Right lobe of liver (tissue), 6 donors: Measurements from ENCODE around the gene C11orf42. TPM values are rescaled to one million over a fixed set of nuclear protein-coding genes. Genes with fewer than 3 reads are reported as not detected.

Experiments
- ATAC-seq, 4 donors: fragments of 200-7000 bp; cut with Tn5 transposase; one replicate each; pipeline ENCODE4 v1.9.1; 2020; ENCODE audit warnings: mild to moderate bottlenecking in 4 of 4, moderate library complexity in 4 of 4
- DNase-seq, 3 donors: peaks; one replicate each; pipeline ENCODE4 v3.0.0-alpha.2; 2020
- H3K27ac ChIP-seq, 3 donors: fragments of 200-600 bp; one replicate each; pipeline ENCODE4 v1.8.0; 2022
- H3K27me3 ChIP-seq, 2 donors: fragments of 200-600 bp; one replicate each; pipeline ENCODE4 v1.8.0; 2022
- H3K36me3 ChIP-seq, 4 donors: fragments of 200-600 bp; sonication (generic) in 1 of 4; one replicate each; pipeline versions ENCODE4 v1.5.1 to v1.8.0; 2017 to 2022; ENCODE audit warnings: control low read depth in 1 of 4
- H3K4me1 ChIP-seq, 4 donors: fragments of 200-600 bp; sonication (generic) in 1 of 4; one replicate each; pipeline versions ENCODE4 v1.5.1 to v1.8.0; 2017 to 2022; ENCODE audit warnings: control low read depth in 1 of 4
- H3K4me3 ChIP-seq, 3 donors: fragments of 200-600 bp; one replicate each; pipeline ENCODE4 v1.8.0; 2022
- H3K9me3 ChIP-seq, 4 donors: fragments of 200-600 bp; sonication (generic) in 1 of 4; one replicate each; pipeline versions ENCODE4 v1.5.1 to v1.8.0; 2017 to 2022; ENCODE audit warnings: control low read depth in 1 of 4
- CTCF ChIP-seq, 4 donors: fragments of 200-600 bp in 3 of 4; fragments of 450-650 bp in 1 of 4; IDR thresholded peaks; one replicate each; pipeline versions ENCODE4 v1.5.1 to v1.8.0; 2016 to 2022; ENCODE audit warnings: antibody characterized with exemption in 4 of 4, mild to moderate bottlenecking in 2 of 4
- POLR2A ChIP-seq: fragments of 450-650 bp; IDR thresholded peaks from one replicate; pipeline ENCODE4 v1.6.1; 2017; ENCODE audit warnings: antibody characterized with exemption, mild to moderate bottlenecking
- WGBS: methylation state at CpG from one replicate; pipeline ENCODE4 v1.1.6; 2018; ENCODE audit warnings: low coverage, low lambda C conversion rate; ENCODE audit not compliant: insufficient coverage; ENCODE audit errors: missing lambda C conversion rate; 5-methylcytosine and 5-hydroxymethylcytosine counted together
- intact Hi-C, 2 donors: fragments of 100-400 bp; cut with DNase I; formaldehyde crosslinking; loops; one replicate each; pipeline versions ENCODE4 v1.11.2 to v1.14.1; 2022
- total RNA-seq, 6 experiments: library from RNA; depleted of rRNA in 2 of 6; stranded (reverse); fragments of >200 nt in 2 of 6; fragmentation: NEBNext Ultra II Directional in 3 of 6; extraction: Animal tissue kit (Norgen Biotek cat#: 25700) in 3 of 6; gene quantifications; one replicate each; pipeline versions ENCODE4 v1.1.0 to v1.2.4, GENCODE V29; 2016 to 2023
- donor health status: DM: no; HTN: yes; CAD: no.
- donor health status: DM: no; HTN: no; CAD: no.
- donor health status: DM: no; HTN: no; CAD: no.
- donor health status: DM: no; HTN: yes; CAD: no.
- donor health status: DM: no; HTN: yes; CAD: no.

C11orf42 gene
- total RNA-seq, 6 experiments from 2014 or later, result not detected

- TF ChIP-seq POLR2A (no peak), CTCF (IDR thresholded peaks at IDR 0.05) (no peak)
- DNase-seq (no peak), ATAC-seq (no peak)
- WGBS, result 40% methylated on average over 3 of the region's 3 CpGs
- intact Hi-C loops, result no loop called here
- Histone ChIP-seq H3K27me3 (no peaks in the 10 kb centered on the region), H3K9me3 (no peaks in the 10 kb centered on the region), H3K27ac (no peak overlapping the region), H3K4me3 (no peak overlapping the region), H3K4me1 (no peaks in the 10 kb centered on the region), H3K36me3 (peaks cover 0 to 28% (median 3%) of the 10 kb centered on the region in 4 donors)
These were observed 2.0 kb upstream of the C11orf42 start for GRCh38 chr11:6203327-6203726.

GRCh38 chr11:6204706-6205105 is 651 bp upstream of the C11orf42 start:
- Histone ChIP-seq H3K9me3 (no peaks in the 10 kb centered on the region), H3K27me3 (no peaks in the 10 kb centered on the region), H3K4me3 (no peak overlapping the region), H3K4me1 (no peaks in the 10 kb centered on the region), H3K27ac (no peak overlapping the region), H3K36me3 (peaks cover 0 to 35% (median 8%) of the 10 kb centered on the region in 4 donors)
- no peak for TF ChIP-seq CTCF (IDR thresholded peaks at IDR 0.05)
- no peak for TF ChIP-seq POLR2A
- 78% methylated on average over 1 of the region's 1 CpG for WGBS
- DNase-seq (no peak), ATAC-seq (no peak)
- intact Hi-C loops, result no loop called here

GRCh38 chr11:6206456-6207180 is 1.3 kb downstream of the C11orf42 start:
- ATAC-seq, result no peak
- no peaks in the 10 kb centered on the region for H3K9me3 ChIP-seq
- intact Hi-C loops, result no loop called here
- no peaks in the 10 kb centered on the region for H3K27me3 ChIP-seq
- H3K27ac ChIP-seq, result no peak overlapping the region
- H3K4me1 ChIP-seq, result no peaks in the 10 kb centered on the region
- WGBS, result 91% methylated on average over 3 of the region's 3 CpGs
- DNase-seq, result no peak
- no peak overlapping the region for H3K4me3 ChIP-seq
- H3K36me3 ChIP-seq, result peaks cover 0 to 54% (median 9%) of the 10 kb centered on the region in 4 donors
- no peak for TF ChIP-seq CTCF (IDR thresholded peaks at IDR 0.05)
- TF ChIP-seq POLR2A, result no peak

GRCh38 chr11:6209801-6210200 is 4.4 kb downstream of the C11orf42 start:
- Histone ChIP-seq H3K9me3 (no peaks in the 10 kb centered on the region), H3K36me3 (peaks cover 0 to 73% (median 21%) of the 10 kb centered on the region in 4 donors), H3K27ac (no peak overlapping the region), H3K27me3 (no peaks in the 10 kb centered on the region), H3K4me3 (no peak overlapping the region), H3K4me1 (no peaks in the 10 kb centered on the region)
- intact Hi-C loops, result no loop called here
- no peak for DNase-seq
- ATAC-seq, result peak in 2 of 4 donors; percentile 11
- WGBS, result no CpG with 5 or more reads among the region's 12 CpGs
- TF ChIP-seq CTCF (IDR thresholded peaks at IDR 0.05), result no peak
- TF ChIP-seq POLR2A, result no peak
